Measurements from ENCODE around the gene PGLYRP3. TPM values are rescaled to one million over a fixed set of nuclear protein-coding genes. Genes with fewer than 3 reads are reported as not detected.
"Not testable (repeated sequence)": the region's sequence is repeated elsewhere in the genome, so short reads cannot be mapped to it uniquely, and the experiment has no call there.

Gene PGLYRP3
- total RNA-seq, 1 donor from 2014 or later, result not detected

GRCh38 chr1:153355445-153356071 lies 42.8 kb upstream of the PGLYRP3 start:
- intact Hi-C loops (cut with micrococcal nuclease), result loop anchor here (10.0 kb wide), 2 partner anchors 259 to 389 kb away; partner anchors contain the start of genes S100A14 and S100A16

GRCh38 chr1:153354515-153355193 lies 41.9 kb upstream of the PGLYRP3 start:
- Mint-ChIP-seq H3K4me3 (no peak overlapping the region), H3K27ac (no peak overlapping the region), H3K27me3 (ENCODE audit: insufficient read depth) (peaks cover 21% of the 10 kb centered on the region), H3K9me3 (no peaks in the 10 kb centered on the region), H3K36me3 (ENCODE audit: low read depth) (no peaks in the 10 kb centered on the region), H3K4me1 (ENCODE audit: low read depth) (peaks cover 28% of the 10 kb centered on the region)
- DNase-seq (ENCODE audit: low spot score), result no peak
- intact Hi-C loops (cut with micrococcal nuclease), result loop anchor here (10.0 kb wide), 2 partner anchors 260 to 390 kb away; partner anchors contain the start of genes S100A14 and S100A16

More at GRCh38 chr1:153355445-153356071, 42.8 kb upstream of the PGLYRP3 start:
- Mint-ChIP-seq H3K4me3 (no peak overlapping the region), H3K27me3 (ENCODE audit: insufficient read depth) (peaks cover 14% of the 10 kb centered on the region), H3K27ac (no peak overlapping the region), H3K36me3 (ENCODE audit: low read depth) (no peaks in the 10 kb centered on the region), H3K9me3 (no peaks in the 10 kb centered on the region), H3K4me1 (ENCODE audit: low read depth) (peaks cover 28% of the 10 kb centered on the region)
- peak; percentile 38 for DNase-seq (ENCODE audit: low spot score)

GRCh38 chr1:153353226-153353947 lies 40.6 kb upstream of the PGLYRP3 start:
- DNase-seq (ENCODE audit: low spot score), result no peak
- H3K27ac Mint-ChIP-seq, result no peak overlapping the region
- H3K9me3 Mint-ChIP-seq, result no peaks in the 10 kb centered on the region
- intact Hi-C loops (cut with micrococcal nuclease), result loop anchor here (10.0 kb wide), 2 partner anchors 261 to 391 kb away; partner anchors contain the start of genes S100A14 and S100A16
- H3K4me1 Mint-ChIP-seq (ENCODE audit: low read depth), result peaks cover 23% of the 10 kb centered on the region
- H3K36me3 Mint-ChIP-seq (ENCODE audit: low read depth), result no peaks in the 10 kb centered on the region
- H3K27me3 Mint-ChIP-seq (ENCODE audit: insufficient read depth), result peaks cover 22% of the 10 kb centered on the region
- H3K4me3 Mint-ChIP-seq, result no peak overlapping the region

- DNase-seq (ENCODE audit: low spot score), result peak; percentile 34
- Mint-ChIP-seq H3K36me3 (ENCODE audit: low read depth) (no peaks in the 10 kb centered on the region), H3K4me3 (no peak overlapping the region), H3K4me1 (ENCODE audit: low read depth) (peaks cover 15% of the 10 kb centered on the region), H3K27ac (no peak overlapping the region), H3K9me3 (no peaks in the 10 kb centered on the region), H3K27me3 (ENCODE audit: insufficient read depth) (peaks cover 22% of the 10 kb centered on the region)
- intact Hi-C loops (cut with micrococcal nuclease), result loop anchor here (1.0 to 10.0 kb wide), 5 partner anchors 52 to 392 kb away; partner anchors contain the start of genes S100A14 and S100A16
Measured at GRCh38 chr1:153352523-153352922, 39.8 kb upstream of the PGLYRP3 start.

- no peak for DNase-seq (ENCODE audit: low spot score)
- Mint-ChIP-seq H3K9me3 (no peaks in the 10 kb centered on the region), H3K36me3 (ENCODE audit: low read depth) (no peaks in the 10 kb centered on the region), H3K27ac (no peak overlapping the region), H3K4me3 (no peak overlapping the region), H3K27me3 (ENCODE audit: insufficient read depth) (peaks cover 29% of the 10 kb centered on the region), H3K4me1 (ENCODE audit: low read depth) (peaks cover 14% of the 10 kb centered on the region)
- intact Hi-C loops (cut with micrococcal nuclease), result loop anchor here (10.0 kb wide), 2 partner anchors 264 to 394 kb away; partner anchors contain the start of genes S100A14 and S100A16
Measured at GRCh38 chr1:153350321-153350957, 37.7 kb upstream of the PGLYRP3 start.

- intact Hi-C loops (cut with micrococcal nuclease), result loop anchor here (10.0 kb wide), 2 partner anchors 265 to 395 kb away; partner anchors contain the start of genes S100A14 and S100A16
Measured at GRCh38 chr1:153349363-153350320, 36.9 kb upstream of the PGLYRP3 start.

GRCh38 chr1:153348511-153349362 lies 36.0 kb upstream of the PGLYRP3 start, which contains the start of gene PGLYRP4:
Gene PGLYRP4 (minus strand): TSS chr1:153348841. CDS start chr1:153347932, 909 bp downstream.
- peaks cover 27% of the 10 kb centered on the region for H3K4me1 Mint-ChIP-seq (ENCODE audit: low read depth)
- no peaks in the 10 kb centered on the region for H3K9me3 Mint-ChIP-seq
- H3K36me3 Mint-ChIP-seq (ENCODE audit: low read depth), result no peaks in the 10 kb centered on the region
- no peak within 1 kb of the TSS for H3K4me3 Mint-ChIP-seq
- peaks cover 27% of the 10 kb centered on the region for H3K27me3 Mint-ChIP-seq (ENCODE audit: insufficient read depth)
- no peak within 1 kb of the TSS for H3K27ac Mint-ChIP-seq
- DNase-seq (ENCODE audit: low spot score), result no peak
- intact Hi-C loops (cut with micrococcal nuclease), result no loop called here

More at GRCh38 chr1:153349363-153350320, 36.9 kb upstream of the PGLYRP3 start:
- no peak for DNase-seq (ENCODE audit: low spot score)
- Mint-ChIP-seq H3K4me3 (no peak overlapping the region), H3K27me3 (ENCODE audit: insufficient read depth) (peaks cover 27% of the 10 kb centered on the region), H3K9me3 (no peaks in the 10 kb centered on the region), H3K36me3 (ENCODE audit: low read depth) (no peaks in the 10 kb centered on the region), H3K27ac (no peak overlapping the region), H3K4me1 (ENCODE audit: low read depth) (peaks cover 18% of the 10 kb centered on the region)

- Mint-ChIP-seq H3K9me3 (no peaks in the 10 kb centered on the region), H3K27ac (no peak overlapping the region), H3K4me1 (ENCODE audit: low read depth) (peaks cover 33% of the 10 kb centered on the region), H3K4me3 (no peak overlapping the region), H3K27me3 (ENCODE audit: insufficient read depth) (peaks cover 27% of the 10 kb centered on the region), H3K36me3 (ENCODE audit: low read depth) (no peaks in the 10 kb centered on the region)
- intact Hi-C loops (cut with micrococcal nuclease), result no loop called here
- no peak for DNase-seq (ENCODE audit: low spot score)
Measured at GRCh38 chr1:153347856-153348255, 35.1 kb upstream of the PGLYRP3 start.

GRCh38 chr1:153347049-153347448 lies 34.3 kb upstream of the PGLYRP3 start:
- Mint-ChIP-seq H3K27me3 (ENCODE audit: insufficient read depth) (peaks cover 31% of the 10 kb centered on the region), H3K4me1 (ENCODE audit: low read depth) (peaks cover 38% of the 10 kb centered on the region)
- H3K27ac Mint-ChIP-seq; H3K4me3 Mint-ChIP-seq; H3K9me3 Mint-ChIP-seq; DNase-seq (ENCODE audit: low spot score); intact Hi-C loops (cut with micrococcal nuclease); H3K36me3 Mint-ChIP-seq (ENCODE audit: low read depth): not testable (repeated sequence)

GRCh38 chr1:153346077-153346723 lies 33.4 kb upstream of the PGLYRP3 start:
- intact Hi-C loops (cut with micrococcal nuclease), result no loop called here
- Mint-ChIP-seq H3K9me3 (no peaks in the 10 kb centered on the region), H3K4me1 (ENCODE audit: low read depth) (peaks cover 39% of the 10 kb centered on the region), H3K27me3 (ENCODE audit: insufficient read depth) (peaks cover 29% of the 10 kb centered on the region), H3K4me3 (peak overlapping the region; percentile 53), H3K36me3 (ENCODE audit: low read depth) (no peaks in the 10 kb centered on the region), H3K27ac (peak overlapping the region; percentile 14)
- no peak for DNase-seq (ENCODE audit: low spot score)
